DMS153 (cell line): ENCODE measurements around the gene CPNE6.

Experiments used
- DNase-seq: peaks from one replicate; lab custom pipeline; 2025; lab: John Stamatoyannopoulos, UW

The CPNE6 gene

GRCh38 chr14:24069411-24069735, 2.0 kb upstream of the CPNE6 start:
- no peak for DNase-seq

DNA sequence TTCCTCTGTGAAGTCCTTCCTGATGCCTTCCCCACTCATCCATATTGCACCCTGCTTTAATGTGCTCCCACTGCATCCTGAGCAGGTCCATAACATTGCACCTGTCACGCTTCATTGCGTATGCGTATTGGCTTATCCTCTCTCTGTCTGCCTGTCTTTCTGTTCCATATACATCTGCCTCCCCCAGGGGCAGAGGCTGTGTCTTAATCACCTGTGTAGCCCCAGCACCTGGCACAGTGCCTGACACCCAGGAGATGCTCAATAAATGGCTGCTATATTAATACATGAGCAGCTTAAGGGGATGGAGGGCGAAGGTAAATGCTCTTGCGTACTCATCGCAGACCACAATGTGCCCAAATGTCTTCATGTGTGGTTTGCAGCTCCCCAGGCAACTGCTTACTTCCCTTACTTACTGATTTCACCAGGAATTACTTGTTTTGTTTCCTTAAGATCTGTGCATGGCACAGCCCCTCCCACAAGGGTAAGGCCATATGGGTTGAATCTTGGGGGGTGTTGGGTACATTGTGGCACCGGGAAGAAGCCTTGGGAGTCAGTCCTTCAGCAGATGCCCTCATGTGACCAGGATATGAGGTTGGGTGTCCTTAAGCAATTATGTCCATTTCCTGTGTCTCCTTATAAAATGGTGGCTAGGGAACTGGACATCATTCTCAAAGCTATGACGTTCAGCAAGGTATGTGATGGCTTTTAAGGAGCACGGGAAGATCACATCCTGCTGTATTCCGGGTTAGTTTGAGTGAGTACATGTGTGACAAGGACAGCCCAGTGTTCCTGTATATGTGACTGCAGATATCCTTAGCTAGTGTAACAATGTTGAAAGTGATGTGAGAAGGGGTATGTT, 848 bp upstream of the CPNE6 start:
- no peak for DNase-seq

DNA sequence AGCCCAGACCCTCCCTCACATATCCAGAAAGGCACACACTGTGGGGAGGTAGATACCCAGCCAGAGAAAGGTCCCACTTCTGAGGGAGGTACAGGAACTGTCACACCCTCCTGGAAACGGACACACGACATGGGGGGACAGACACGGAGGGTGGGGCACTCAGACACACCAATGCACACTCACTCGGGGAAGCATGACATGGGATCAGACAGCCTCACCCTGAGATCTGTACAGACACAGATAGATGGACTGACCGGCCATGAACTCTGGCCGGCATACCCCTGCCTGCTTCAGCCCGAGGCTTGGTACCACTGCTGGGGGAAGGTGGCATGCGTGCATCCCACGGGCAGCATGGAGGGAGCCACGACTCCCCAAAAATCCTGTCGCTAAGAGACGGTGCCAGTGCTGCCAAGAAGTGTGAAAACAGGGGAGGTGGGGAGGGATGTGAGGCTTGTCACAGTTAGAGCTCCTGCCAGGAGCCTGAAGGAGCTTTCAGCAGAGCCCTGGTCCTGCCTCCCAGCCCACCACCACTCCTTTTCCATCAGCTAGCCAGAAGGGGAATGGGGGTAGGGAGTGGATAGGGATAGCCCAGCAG, 571 bp downstream of the CPNE6 start:
- DNase-seq = no peak

- no peak for DNase-seq
Measured at GRCh38 chr14:24072436-24072835, 1.1 kb downstream of the CPNE6 start.

GRCh38 chr14:24072881-24073877, 1.8 kb downstream of the CPNE6 start:
- no peak for DNase-seq

DNA sequence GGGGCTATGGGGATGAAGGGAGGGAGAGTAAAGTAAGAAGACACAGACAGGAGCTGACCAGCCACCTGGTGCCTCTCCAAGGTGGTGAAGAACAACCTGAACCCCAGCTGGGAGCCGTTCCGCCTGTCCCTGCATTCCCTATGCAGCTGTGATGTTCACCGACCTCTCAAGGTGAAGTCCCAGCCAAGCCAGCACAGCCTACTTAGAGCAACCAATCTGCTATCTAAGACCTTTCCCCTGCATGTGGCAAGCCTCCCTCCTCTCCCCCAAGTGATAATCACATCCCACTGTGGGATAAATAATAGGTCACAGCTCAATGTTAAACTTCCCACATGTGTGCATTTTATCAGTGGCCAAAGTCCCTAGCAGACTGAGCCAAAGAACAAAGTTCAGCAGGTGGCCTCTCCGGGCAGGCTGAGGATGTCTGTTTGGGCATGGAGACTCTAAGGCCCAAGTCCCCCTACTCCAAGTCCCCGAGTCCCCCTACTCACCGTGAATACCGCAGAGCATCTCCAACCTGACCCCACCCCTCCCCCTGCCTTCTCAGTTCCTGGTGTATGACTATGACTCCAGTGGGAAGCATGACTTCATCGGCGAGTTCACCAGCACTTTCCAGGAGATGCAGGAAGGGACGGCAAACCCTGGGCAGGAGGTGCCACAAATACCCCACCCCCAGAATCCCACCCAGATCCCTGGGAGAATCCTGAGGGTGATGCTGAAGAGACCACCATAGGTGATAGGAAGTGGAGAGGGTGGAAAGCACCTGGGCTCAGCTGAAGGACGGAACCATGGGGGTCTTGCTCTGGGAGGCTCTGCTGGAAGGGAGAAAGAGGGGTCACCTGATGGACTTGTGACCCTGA, 3.5 kb downstream of the CPNE6 start:
- DNase-seq = no peak

DNA sequence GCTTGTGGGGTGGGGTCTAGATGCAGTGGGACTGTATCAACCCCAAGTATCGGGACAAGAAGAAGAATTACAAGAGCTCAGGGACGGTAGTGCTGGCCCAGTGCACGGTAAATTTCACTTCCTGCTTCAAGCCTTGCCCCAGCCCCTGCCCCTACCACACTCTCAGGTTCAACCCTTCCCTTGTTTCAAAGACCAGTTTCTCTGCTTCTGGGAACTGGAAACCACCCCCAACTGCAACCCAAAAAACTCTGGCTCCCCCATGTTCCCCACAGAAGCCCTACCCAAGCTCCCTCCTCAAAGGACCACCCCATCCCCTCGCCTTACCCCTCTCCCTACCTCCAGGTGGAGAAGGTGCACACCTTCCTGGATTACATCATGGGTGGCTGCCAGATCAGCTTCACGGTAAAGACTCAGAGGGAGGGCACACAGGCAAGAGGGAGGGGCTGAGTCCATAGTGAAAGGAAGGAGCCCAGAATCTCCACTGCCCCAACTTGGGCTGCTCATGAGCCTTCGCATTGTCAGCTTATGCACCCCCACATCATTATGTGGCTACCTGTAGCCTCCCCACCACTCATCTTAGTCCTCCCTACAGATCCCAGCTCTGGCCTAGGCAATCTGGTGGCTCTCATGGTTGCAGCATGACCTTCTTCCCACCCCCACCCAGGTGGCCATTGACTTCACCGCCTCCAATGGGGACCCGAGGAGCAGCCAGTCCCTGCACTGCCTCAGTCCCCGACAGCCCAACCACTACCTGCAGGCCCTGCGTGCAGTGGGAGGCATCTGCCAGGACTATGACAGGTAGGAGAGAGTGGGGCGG, 4.3 kb downstream of the CPNE6 start:
- no peak for DNase-seq

- no peak for DNase-seq
Measured at GRCh38 chr14:24076302-24076601, 4.9 kb downstream of the CPNE6 start.

- no peak for DNase-seq
Measured at GRCh38 chr14:24077086-24077485, 5.7 kb downstream of the CPNE6 start.

- DNase-seq = no peak
Measured at GRCh38 chr14:24078146-24078545, 6.8 kb downstream of the CPNE6 start.

- DNase-seq = no peak
Measured at GRCh38 chr14:24079491-24080141, 8.3 kb downstream of the CPNE6 start.

DNA sequence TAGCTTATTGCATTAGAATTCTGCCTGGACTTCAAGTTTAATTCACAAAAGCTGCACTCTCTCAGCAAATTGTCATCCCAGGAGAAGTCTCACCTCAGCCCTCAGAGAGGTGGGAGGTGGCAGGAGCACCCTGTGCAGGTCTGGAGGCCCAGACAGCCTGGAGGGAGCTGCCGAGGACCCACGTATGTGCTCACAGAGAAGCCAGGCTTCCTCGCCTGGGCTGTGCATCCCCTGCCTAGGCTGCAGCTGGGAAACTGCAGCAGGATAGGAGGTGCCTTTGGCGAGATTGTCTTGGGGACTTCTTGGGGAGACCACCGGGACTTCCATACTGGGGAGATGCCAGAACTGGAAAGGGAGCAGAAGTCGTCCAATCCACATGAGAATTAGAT, 8.8 kb downstream of the CPNE6 start:
- DNase-seq = no peak

DNA sequence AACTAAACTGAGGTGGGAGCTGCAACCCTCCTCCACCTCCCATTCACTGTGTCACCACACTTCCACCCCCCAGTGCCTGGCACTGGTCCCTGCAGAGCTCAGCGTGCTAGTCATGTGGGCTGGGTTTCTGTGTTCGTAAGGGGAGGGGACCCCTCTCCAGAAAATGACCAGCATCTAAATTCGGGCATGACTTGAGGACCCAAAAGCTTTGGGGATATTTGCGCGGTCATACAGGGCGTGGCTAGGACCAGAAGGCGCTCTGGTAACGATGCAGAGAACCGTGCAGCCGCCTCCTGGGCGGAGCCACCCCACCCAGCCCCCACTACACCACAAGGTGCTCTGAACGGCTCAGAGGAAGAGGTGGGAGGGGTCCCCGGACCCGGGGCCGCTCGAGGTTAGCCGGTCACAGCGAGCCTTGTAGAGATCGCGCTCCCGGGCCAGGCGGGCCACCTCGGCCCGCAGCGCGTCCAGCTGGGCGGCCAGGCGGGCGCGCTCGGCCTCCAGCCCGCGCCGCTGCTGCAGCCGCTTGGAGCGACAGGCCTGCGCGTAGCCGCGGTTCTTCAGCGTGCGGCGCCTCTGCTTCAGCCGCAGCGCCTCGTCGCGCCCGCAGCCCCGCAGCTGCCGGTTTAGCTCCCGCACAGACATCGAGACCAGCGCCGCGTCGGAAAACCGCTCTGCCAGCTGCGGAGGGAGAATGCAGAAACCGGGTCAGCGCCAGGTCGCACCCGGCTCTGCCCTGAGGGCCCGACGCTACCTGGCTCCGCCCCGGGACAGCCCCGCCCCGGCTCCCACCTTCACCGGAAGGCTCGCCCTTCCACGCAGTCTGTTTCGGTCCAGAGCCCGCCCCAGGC, 9.8 kb downstream of the CPNE6 start:
- peak; percentile 20 for DNase-seq

GRCh38 chr14:24081739-24082211, 10.4 kb downstream of the CPNE6 start:
- no peak for DNase-seq

GRCh38 chr14:24082411-24083080, 11.2 kb downstream of the CPNE6 start:
- no peak for DNase-seq

DNA sequence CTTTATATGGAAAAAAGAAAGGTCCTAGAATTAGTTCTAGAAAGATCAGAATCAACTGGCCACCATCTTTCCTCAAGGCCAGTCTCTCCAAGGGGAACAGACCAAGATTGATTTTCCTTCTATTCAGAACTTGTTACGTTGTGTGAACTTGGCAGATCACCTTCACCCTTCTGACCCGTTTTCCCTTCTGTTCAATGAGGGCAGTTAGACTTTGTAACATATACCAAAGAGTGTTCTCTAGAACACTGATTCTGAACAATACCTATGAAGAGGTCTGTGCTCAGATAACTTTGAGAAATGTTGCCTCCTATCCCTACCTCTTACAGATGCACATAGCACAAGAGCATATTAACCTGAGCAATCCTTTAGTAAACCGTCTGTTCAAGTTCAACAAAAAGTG, 12.1 kb downstream of the CPNE6 start:
- DNase-seq = no peak

DNA sequence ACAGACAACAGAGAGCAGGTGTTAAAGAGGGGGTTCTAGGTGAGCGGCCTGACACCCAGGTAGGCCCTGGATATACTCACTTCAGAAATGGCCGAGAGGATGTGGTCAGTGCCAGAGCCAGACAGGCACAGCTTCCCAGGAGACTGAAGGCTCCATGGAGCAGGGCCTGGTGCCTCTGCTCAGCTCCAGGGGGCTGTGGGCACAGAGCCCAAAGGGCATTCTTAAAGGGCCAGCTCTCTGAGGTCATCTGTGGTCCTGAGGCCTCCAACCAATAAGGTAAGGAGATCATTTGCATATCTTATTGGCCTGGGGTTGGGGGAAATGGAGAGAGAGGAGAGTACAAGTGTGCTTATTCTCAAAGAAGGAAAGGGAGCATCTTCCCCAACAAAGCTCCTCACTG, 13.1 kb downstream of the CPNE6 start:
- no peak for DNase-seq

GRCh38 chr14:24085215-24085614, 13.9 kb downstream of the CPNE6 start:
- DNase-seq = no peak
